ENCODE data around the gene CLCN1. TPM values are rescaled to one million over a fixed set of nuclear protein-coding genes. Genes with fewer than 3 reads are reported as not detected.

CLCN1 gene
- total and polyA plus RNA-seq, 2 donors (not counting 3 experiments of a cell fraction or from before 2014, with no cell fraction given): not detected

- intact Hi-C loops (cut with micrococcal nuclease): no loop called here
- Histone ChIP-seq H3K9me3 (replicated peaks; ENCODE audit: control insufficient read depth, insufficient read depth, low read length) (no peaks in the 10 kb centered on the region), H3K9ac (replicated peaks; ENCODE audit: extremely low read depth, insufficient read depth, low read length) (no peak overlapping the region), H3K9me1 (replicated peaks; ENCODE audit: control insufficient read depth, extremely low read depth, insufficient read depth, low read length) (no peaks in the 10 kb centered on the region), H4K20me1 (replicated peaks; ENCODE audit: control insufficient read depth, extremely low read depth, insufficient read depth, low read length) (no peaks in the 10 kb centered on the region), H3K79me2 (ENCODE audit: control insufficient read depth, insufficient read depth, low read length) (no peaks in the 10 kb centered on the region), H3K36me3 (ENCODE audit: control insufficient read depth in 2 of 2, extremely low read depth in 1 of 2, insufficient read depth in 2 of 2, low read length in 2 of 2) (no peaks in the 10 kb centered on the region), H3K27ac (ENCODE audit: insufficient read depth, low read depth, low read length) (no peak overlapping the region), H3K27me3 (ENCODE audit: control insufficient read depth in 2 of 2, insufficient read depth in 2 of 2, low read length in 2 of 2) (no peaks in the 10 kb centered on the region), H3K4me1 (ENCODE audit: control insufficient read depth, extremely low read depth, insufficient read depth, low read length) (peaks cover 7% of the 10 kb centered on the region), H3K4me2 (ENCODE audit: insufficient read depth, low read length) (no peak overlapping the region), H3K4me3 (replicated peaks in 1 of 3; ENCODE audit: insufficient read depth in 1 of 3, low read depth in 1 of 3, low read length in 3 of 3) (no peak overlapping the region), H2AFZ (ENCODE audit: low read depth, low read length) (no peak overlapping the region)
- FAIRE-seq (peak; percentile 4), DNase-seq (ENCODE audit: low read depth, low spot score) (no peak)
- no peak for TF ChIP-seq MAX (IDR thresholded peaks at IDR 0.05; ENCODE audit: insufficient read depth, insufficient read length)
- TF ChIP-seq MYC (IDR thresholded peaks at IDR 0.05; ENCODE audit: low read depth, low read length): no peak
- no peak for TF ChIP-seq CTCF (IDR thresholded peaks at IDR 0.05; ENCODE audit: extremely low read depth in 1 of 2, insufficient read depth in 1 of 2, low read depth in 1 of 2, low read length in 2 of 2)
- no peak for TF ChIP-seq JUN (IDR thresholded peaks at IDR 0.05; ENCODE audit: borderline replicate concordance, insufficient read depth, insufficient read length, low read depth)
- no peak for TF ChIP-seq POLR2A (IDR thresholded peaks at IDR 0.05; ENCODE audit: low read depth, low read length)
- TF ChIP-seq FOS (IDR thresholded peaks at IDR 0.05; ENCODE audit: borderline replicate concordance, insufficient read depth, low read length): no peak
- TF ChIP-seq GATA2 (IDR thresholded peaks at IDR 0.05; ENCODE audit: insufficient read depth, insufficient read length, low read depth, low read length): no peak
- no peak for TF ChIP-seq POLR2AphosphoS5 (IDR thresholded peaks at IDR 0.05; ENCODE audit: insufficient read depth, low read depth, low read length)
- TF ChIP-seq EZH2 (IDR thresholded peaks at IDR 0.05; ENCODE audit: borderline replicate concordance, low read depth, low read length, severe bottlenecking): no peak
- BruUV-seq (replicated peaks): no TSS peak
- dilution Hi-C loops (cut with MboI; ENCODE audit: extremely low pct_ligation_motif_present, low sequenced_read_pairs): no loop called here
- POLR2A ChIA-PET: interaction anchor here (1.2 to 2.1 kb wide), 2 partner anchors 8 to 16 kb away, joined by 3 to 5 read pairs; partner anchors contain the start of gene CASP2
- CTCF ChIA-PET: interaction anchor here (1.1 to 2.0 kb wide), 9 partner anchors 11 to 66 kb away, joined by 3 to 10 read pairs (median 5); partner anchors contain the start of gene GSTK1
Measured at GRCh38 chr7:143280566-143280965, 35.3 kb upstream of the CLCN1 start.
